Gastroesophageal sphincter (tissue), 3 donors: ENCODE data around the gene ST8SIA5.
"Not testable (repeated sequence)": the region's sequence is repeated elsewhere in the genome, so short reads cannot be mapped to it uniquely, and the experiment has no call there.

ENCODE experiments used
- EP300 ChIP-seq: sonication (generic); formaldehyde crosslinking; IDR thresholded peaks from one replicate; pipeline ENCODE4 v1.6.1; 2017; ENCODE audit warnings: antibody characterized with exemption, mild to moderate bottlenecking
- POLR2A ChIP-seq, 2 donors: fragments of 450-650 bp; IDR thresholded peaks; one replicate each; pipeline ENCODE4 v1.6.1; 2017; ENCODE audit warnings: antibody characterized with exemption in 2 of 2, mild to moderate bottlenecking in 2 of 2, moderate library complexity in 1 of 2
- POLR2AphosphoS5 ChIP-seq: sonication (generic); formaldehyde crosslinking; IDR thresholded peaks from one replicate; pipeline ENCODE4 v1.6.1; 2017; ENCODE audit warnings: antibody characterized with exemption
- TF ChIP-seq, protein P1 (sequence below), 4 experiments: fragments of 200-600 bp in 2 of 4; fragments of 450-650 bp in 2 of 4; sonication (generic) in 1 of 4; IDR thresholded peaks; one replicate each; pipeline ENCODE4 v1.5.1; 2017 to 2019; ENCODE audit warnings: antibody characterized with exemption in 4 of 4, mild to moderate bottlenecking in 2 of 4, moderate library complexity in 2 of 4

- TF ChIP-seq, protein P1, sequence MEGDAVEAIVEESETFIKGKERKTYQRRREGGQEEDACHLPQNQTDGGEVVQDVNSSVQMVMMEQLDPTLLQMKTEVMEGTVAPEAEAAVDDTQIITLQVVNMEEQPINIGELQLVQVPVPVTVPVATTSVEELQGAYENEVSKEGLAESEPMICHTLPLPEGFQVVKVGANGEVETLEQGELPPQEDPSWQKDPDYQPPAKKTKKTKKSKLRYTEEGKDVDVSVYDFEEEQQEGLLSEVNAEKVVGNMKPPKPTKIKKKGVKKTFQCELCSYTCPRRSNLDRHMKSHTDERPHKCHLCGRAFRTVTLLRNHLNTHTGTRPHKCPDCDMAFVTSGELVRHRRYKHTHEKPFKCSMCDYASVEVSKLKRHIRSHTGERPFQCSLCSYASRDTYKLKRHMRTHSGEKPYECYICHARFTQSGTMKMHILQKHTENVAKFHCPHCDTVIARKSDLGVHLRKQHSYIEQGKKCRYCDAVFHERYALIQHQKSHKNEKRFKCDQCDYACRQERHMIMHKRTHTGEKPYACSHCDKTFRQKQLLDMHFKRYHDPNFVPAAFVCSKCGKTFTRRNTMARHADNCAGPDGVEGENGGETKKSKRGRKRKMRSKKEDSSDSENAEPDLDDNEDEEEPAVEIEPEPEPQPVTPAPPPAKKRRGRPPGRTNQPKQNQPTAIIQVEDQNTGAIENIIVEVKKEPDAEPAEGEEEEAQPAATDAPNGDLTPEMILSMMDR (IDR thresholded peaks at IDR 0.05), result not testable (repeated sequence)
- TF ChIP-seq POLR2A (IDR thresholded peaks at IDR 0.05); EP300; POLR2AphosphoS5: not testable (repeated sequence)
Measured at GRCh38 chr18:46795945-46796344, 39.1 kb upstream of the ST8SIA5 start.
